ENCODE results near the gene RGS11. TPM values are rescaled to one million over a fixed set of nuclear protein-coding genes. Genes with fewer than 3 reads are reported as not detected.
"Not testable (repeated sequence)": the region's sequence is repeated elsewhere in the genome, so short reads cannot be mapped to it uniquely, and the experiment has no call there.

RGS11 gene
- total RNA-seq, 1 donor from 2014 or later = 0.07 TPM

DNA sequence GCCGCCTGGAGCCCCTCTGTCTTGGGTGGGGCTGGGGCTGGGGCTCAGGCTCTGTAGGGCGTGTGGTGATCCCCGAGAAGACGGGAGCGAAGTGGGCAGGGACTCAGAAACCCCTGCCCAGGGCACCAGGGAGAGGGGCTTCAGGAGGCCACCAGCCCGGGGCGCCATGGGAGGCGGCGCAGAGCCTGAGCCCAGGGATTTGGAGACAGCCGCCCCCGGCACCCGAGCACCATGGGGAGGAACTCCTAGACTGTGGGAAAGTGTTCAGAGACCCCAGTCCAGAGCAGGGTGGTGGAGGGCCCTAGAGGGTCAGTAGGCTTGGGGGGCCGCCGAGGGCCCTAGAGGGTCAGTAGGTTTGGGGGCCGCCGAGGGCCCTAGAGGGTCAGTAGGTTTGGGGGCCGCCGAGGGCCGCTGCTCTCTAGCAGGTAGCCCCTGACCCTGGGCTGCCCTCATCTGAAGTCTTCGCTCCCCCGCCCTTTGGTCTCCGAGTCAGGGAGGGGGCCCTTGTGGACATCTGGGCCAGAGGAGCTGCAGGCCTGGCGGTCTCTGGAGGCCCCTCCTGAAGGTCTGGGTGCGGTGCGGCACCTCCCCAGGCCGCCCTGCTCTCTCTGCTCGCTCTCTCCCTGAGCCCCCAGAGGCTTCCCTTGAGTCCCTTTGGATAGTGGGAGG, 5.4 kb upstream of the RGS11 start:
- intact Hi-C loops (cut with micrococcal nuclease) = no loop called here

DNA sequence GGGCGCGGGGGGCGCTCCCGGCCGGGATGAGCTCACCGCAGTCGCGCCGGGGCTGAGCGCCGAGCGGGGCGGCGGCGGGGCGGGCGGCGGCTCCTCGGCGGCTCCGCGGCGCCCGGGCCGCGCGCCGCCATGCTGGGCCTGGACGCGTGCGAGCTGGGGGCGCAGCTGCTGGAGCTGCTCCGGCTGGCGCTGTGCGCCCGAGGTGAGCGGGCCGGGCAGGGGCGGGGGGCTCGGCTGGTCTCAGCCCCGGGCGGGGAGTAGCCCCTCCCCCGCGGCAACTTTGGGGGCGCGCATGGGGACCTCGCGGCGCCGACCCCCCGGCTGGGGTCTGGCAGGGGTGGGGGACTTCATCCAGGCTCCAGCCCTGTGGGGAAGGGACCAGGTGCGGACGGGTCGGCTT, 4.8 kb upstream of the RGS11 start, which contains the start of gene ARHGDIG:
TSS of gene ARHGDIG (plus strand) at position 40 of the 400 bp plus-strand sequence. CDS start at position 130, 90 bp downstream.
- intact Hi-C loops (cut with micrococcal nuclease) = no loop called here

DNA sequence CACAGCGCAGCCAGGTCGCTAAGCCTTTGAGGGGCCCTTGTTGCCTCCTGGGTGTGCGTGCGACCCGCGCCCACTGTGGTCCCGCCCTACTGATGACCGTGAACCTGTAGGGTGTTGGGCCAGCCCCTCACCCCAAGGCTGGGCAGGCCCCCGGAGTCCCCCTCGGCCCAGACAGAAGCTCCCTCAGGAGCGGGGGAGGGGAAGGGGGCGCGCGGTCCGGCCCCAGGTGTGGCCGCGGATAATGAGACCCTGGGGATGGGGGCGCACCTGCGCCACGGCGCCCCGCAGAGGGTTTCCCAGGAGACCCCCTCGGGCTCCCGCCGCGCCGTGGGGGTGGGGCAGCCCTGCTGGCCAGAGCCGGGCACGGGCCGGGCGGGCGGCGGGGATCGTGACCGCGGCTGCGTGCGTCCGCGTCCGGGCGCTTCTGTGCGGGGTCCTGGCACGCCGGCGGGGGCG, 4.3 kb upstream of the RGS11 start:
- intact Hi-C loops (cut with micrococcal nuclease) = no loop called here

DNA sequence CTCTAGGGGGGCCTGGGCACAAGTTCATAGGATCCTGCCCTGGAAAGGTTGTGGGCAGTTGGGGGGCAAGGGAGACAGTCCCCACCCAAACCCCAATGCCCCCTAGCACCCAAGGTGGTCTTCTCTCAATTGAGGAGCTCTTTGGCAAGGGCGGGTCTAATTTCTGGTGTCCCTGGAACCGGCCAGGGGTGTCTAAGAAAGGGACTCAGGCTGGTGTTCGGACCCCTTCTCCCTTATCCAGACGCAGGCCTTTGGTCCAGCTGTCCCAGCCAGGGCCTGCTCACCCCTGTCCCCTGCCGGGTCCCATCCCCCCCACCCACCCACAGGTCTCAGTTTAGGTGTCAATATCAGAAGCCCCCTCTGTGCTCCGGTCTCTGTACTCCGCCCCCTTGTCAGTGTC, 3.8 kb upstream of the RGS11 start:
- intact Hi-C loops (cut with micrococcal nuclease) = loop anchor here (2.0 kb wide), 2 partner anchors 45 to 73 kb away; partner anchors contain the start of genes AXIN1 and FAM234A

DNA sequence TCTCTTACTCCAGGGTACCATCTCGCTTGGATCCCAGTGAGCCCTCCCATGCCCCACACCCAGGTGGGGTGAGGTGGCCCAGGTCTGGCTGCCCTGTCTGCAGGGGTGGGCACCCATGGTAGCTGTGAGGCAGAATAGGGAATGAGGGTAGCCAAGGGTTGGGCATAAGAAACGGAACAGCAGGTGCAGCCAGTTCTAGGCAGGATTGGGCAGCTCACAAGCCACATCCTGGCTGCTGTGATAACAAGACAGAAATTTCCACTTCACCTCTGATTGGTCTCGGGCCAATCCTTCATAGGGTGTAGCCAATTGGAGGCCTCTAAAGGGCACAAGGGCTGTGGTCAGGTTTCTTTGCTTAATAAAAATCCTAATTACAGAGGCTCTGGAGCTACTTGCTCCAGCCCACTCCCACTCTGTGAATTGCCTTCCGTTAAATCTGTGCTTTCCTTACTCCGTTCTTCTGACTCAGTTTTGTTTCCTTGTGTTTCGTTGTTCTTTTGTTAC, 3.2 kb upstream of the RGS11 start:
- intact Hi-C loops (cut with micrococcal nuclease) = loop anchor here (2.0 kb wide), 2 partner anchors 44 to 74 kb away; partner anchors contain the start of genes AXIN1 and FAM234A

DNA sequence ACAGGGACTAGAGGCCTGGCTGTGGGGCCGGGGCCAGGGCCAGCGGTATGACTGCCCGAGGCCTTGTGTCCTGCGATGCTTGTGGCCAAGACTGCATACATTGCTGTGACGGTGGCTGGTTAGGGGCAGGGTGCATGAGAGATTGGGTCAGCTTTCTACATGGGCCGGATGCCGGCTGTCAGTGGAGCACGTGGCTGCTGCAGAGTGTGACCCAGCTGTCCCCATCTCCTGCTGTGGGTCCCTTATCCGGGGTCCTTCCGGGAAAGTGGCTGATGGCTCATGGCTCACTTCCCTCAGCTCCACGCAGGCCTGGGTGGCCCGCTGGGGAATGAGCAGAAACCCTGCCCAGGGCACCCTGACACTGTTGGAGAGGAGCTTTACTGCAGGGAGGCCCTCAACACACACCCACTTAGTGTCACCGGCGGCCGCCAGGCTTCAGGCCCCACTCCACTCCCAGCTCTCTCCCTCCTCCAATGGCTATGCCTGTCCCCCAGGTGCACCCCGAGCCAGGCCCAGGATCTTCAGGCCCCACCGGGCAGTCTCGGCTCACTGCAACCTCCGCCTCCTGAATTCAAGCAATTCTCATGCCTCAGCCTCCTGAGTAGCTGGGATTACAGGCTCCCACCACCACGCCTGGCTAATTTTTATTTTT, 808 bp upstream of the RGS11 start:
- intact Hi-C loops (cut with micrococcal nuclease) = loop anchor here (1.0 kb wide), 1 partner anchor 10 kb away; no protein-coding TSS in a partner anchor

DNA sequence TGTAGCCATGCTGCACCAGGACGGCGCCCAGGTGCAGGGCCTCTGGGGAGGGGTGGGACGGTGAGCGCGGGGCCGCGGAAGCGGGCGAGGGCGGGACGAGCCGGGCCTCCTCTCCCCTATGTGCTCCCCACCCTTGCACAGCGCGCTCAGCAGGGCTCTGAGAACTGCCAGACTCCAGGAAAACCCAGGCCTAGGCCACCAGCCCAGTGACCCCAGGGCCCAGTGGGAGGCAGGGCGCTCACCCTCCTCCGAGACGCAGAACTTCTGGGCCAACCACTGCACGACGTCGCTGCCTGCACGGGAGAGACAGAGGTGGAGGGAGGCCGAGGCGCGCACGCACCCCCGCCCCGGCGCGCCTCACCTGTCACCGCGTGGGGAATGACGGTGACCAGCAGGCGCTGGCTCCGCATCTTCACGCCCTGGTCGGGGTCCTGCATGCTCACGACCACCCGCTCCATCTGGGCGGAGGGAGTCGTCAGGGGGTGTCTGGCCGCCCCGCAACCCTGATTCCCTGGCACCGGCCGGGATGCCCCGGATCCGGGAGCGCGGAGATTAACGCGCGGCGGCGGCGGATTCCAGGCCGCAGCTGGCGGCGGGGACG, 603 bp downstream of the RGS11 start:
- intact Hi-C loops (cut with micrococcal nuclease) = no loop called here

DNA sequence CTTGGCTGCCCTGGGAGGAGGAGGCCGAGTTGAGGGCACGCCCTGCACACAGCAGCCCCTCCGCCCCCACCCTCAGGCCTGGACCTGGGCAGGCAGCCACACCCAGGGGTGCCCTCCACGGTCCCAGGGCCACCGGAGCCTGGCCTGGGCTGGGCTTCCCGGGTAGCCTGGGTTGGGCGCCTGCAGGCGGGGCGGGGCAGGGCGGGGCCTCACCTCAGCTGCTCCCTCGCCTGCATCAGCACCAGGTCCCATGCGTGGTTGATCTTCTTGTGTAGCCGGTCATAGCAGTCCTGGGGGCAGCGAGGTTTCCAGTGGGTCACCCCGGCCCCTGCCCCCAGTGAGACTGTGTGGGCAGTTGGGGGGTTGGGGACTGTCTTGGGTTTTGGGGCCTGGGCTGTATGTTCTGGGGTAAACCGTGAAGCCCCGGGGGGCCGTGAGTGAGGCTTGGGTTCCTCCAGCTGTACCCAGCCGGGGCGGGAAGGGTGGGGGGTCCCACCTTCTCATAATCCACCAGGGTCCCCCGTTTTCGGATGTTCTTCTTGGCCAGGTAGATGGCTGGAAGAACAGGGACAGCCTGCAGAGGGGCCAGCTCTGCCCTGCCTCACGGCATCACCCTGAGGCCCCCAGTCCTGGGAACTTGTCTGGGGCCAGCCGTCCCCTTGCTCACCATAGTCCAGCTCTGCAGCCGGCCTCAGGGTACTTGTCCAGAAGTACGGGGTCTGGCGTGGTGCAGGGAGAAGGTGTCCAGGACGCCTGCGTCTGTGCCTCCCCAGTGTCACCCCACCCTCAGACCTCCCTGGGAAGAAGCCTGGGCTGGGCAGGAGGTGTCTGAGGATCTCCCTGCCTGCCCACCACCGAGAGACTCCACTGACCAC, 2.0 kb downstream of the RGS11 start:
- intact Hi-C loops (cut with micrococcal nuclease) = no loop called here

DNA sequence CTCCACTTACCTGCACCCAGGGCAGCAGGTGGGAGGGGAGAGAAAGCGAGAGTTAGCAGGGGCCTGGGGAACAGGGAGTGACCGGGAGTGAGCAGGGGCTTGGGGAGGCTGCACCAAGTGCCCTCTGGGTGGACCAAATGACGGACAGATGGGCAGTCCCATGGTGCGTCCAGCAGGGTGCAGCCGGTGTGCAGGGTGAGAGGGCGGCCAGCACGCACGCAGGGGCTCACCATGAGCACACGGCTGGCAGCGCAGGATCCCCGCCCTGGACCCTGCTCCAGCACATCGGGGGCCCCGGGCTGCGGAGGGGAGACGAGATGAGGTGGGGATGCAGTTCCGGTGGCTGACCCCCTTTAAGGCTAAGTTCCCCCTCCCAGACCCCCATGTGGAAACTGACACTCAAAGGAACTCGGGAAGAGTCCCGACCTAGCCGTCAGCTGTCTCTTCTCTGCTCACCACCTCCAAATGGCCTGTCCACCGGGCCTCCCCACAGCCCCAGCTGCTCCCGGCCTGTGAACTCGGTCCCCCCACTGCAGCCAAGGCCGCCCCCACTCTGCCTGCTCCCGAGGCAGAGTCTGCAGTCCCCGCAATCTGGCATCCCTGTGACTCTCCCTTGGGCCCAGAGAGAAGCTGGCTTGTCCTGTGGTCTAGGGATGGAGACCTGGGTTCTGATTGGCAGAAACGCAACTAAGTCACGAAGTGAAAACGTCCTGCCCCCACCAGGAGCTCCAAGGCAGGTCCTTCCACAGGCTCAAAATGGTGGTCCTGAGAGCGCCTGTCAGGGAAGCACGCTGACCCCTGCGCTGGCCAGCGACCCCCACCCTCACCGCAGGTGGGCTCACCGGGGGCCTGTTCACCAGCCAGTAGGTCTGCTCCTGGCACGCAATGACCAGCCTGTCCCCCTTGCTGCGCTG, 2.9 kb downstream of the RGS11 start:
- intact Hi-C loops (cut with micrococcal nuclease) = no loop called here

DNA sequence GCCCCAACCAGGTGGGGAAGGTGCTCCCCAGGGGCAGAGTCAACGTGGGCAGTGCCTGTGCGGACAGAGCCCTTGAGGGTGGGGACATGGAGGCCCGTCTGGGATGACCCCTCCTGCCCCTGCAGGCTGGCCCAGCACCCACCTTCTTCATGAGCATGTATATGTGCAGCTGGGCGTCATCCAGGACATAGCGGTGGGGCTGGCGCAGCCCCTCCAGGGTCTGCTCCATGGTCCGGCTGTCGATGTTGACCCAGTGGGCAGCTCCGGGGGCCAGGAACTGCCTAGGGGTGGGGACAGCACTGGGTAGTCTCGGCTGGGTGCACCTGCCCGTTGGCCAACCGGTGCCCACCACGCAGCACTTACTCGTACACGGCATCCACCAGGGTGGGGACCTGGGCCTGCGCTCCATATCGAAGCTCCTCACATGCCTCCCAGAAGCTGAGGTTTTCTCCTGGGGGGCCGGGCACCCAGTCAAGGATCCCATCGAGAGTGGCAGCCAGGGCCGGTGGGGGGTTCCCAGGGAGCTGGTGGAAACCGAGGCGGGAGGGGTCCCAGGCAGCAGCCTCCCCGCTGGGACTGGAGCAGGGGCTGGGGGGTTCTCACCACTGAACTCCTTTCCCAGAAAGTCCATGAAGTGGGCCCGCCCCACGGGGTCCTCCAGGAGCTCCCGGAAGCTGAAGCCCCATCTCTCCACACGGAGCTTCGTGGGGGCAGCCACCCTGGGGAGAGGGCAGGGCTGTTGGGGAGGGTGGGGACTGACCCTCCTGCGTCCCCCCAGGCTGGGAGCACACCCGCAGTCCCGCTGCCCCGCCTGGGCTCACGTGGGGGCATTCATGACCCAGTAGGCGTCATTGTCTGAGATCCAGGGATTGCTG, 5.1 kb downstream of the RGS11 start:
- intact Hi-C loops (cut with micrococcal nuclease) = no loop called here

DNA sequence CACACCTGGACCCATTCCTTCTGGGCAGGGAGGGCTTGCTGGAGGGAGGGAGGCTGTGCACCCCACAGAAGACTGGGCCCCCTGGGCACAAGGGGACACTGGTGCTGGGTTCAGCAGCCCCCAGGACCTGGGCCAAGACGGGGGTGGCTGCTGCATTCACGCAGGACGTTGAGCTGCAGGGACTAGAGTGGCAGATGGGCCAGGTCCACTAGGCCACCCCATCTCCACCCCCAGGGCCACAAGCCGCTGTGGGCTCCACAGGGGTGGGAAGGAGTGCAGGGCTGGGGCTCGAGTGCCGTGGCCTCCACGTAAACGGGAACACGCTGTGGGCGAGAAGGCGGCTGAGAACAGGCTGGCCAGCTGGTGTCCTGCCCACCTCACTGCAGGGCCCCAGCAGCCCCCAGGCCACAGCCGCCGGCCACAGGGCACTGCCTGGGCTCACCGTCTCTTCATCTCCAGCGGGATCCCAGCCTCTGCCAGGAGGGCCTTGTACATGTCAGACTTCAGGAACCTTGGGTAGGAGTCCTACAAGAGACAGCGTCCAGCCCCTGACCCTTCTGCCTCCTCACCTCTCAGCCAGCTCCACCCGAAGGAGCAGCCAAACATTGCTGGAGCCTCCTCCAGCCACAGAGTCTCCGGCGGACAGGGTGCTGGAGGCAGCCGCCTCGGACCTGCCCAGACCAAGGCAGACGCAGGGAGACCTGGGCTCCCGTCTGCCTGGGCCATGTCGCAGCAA, 6.5 kb downstream of the RGS11 start:
- intact Hi-C loops (cut with micrococcal nuclease) = no loop called here

DNA sequence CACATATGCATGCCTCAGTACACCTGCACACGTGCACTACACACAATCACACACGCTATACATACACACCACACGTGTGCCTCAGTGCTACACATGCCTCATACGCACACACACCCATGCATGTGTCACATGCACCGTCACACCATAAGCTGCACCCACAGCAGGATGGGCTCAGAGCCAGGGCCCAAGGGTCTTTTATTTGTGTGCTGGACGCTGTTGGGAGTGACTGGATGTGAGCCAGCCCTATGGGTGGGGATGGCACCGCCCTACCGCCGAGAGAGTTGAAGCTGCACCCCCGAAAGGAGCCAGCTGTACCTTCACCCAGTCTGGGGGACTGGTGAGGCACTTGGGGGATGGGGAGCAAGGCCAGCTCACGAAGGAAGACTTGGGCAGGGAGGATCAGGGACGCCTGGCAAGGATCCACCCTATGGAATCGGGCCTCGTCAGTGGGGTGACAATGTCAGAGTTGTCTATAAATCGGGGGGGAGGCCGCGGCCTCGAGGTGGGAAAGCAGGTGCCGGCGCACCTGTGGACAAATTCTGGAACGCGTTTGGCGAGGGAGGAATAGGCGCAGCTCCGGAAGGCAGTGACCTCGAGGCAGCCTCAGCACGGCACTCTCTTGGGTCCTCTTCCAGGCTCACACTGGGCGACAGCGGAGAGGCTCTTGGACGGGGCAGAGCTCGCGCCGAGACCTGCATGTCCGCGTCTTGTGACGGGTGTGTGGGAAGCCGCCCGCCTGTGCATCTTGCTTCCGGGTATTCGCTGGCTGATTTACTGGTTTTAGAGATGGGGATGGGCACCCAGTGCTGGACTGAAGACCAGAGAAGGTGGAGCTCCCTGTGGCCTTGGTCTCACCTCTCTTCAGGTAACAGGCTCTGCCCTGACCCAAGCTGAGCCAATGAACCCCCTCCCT, 7.3 kb downstream of the RGS11 start:
- intact Hi-C loops (cut with micrococcal nuclease) = no loop called here

DNA sequence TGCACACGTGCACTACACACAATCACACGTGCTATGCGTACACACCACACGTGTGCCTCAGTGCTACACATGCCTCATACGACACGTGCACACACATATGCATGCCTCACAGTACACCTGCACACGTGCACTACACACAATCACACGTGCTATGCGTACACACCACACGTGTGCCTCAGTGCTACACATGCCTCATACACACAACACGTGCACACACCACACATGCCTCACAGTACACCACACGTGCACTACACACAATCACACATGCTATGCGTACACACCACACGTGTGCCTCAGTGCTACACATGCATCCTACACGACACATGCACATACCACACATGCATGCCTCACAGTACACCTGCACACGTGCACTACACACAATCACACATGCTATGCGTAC, 8.2 kb downstream of the RGS11 start:
- intact Hi-C loops (cut with micrococcal nuclease) = not testable (repeated sequence)

DNA sequence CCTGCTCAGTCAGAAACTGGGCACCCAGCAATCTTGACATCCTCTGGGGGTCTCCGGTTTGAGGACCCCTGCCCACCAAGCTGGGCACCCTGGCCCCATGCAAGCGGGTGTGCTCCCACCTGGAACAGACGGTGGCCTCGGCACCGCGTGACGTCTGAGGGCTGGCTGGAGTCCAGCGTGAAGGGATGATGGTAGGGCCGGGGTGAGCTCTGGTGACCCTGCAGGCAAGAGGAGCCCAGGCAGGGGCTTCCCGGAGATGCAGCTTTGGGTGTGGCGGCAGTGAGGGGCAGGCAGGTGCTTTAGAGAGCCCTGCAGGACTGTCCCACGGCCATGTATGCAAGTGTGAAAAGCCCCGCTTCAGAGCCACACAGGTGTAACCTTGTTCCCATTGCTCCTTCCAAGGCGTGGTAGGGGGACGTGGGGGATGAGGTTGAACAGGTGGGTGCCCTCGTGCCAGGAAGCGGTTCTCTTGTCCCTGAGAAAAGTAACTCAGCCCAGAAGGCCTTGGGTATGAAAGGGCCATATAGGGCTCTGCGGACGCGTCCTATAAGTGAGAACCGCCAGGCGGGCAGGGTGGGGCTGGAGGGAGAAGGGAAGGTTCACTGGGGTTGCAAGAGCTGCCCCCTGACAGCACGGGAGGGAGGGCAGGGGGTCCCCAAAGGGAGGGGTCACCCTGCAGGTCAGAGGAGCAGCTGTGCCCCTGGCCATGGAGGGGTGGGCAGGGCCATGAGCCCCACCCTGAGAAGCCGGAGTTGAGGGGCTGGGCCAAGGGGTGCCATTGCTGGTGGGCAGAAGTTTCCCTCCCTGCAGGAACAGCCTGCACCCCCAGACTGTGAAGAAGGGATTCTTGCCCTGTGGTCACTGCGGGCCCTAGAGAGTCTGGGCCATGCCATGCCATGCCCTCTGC, 9.2 kb downstream of the RGS11 start:
- intact Hi-C loops (cut with micrococcal nuclease) = no loop called here

DNA sequence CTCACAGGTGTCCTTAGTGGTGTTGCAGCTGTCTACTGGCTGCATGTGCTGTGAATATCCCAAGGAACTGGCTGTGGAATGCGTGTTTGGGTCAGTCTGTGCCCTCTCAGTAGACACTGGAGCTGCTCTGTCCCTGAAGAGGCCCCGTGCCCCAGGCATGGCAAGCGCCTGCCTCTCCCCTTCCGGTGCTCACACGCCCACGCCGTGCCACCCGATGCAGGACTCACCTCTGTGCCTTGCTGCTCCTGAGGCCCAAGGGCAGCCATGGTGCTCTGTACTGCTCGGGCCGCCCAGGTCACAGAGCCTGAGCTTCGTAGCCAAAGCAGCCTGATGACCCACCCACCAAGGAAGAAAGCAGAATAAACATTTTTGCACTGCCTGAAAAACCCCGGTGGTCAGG, 10.0 kb downstream of the RGS11 start:
- intact Hi-C loops (cut with micrococcal nuclease) = no loop called here

DNA sequence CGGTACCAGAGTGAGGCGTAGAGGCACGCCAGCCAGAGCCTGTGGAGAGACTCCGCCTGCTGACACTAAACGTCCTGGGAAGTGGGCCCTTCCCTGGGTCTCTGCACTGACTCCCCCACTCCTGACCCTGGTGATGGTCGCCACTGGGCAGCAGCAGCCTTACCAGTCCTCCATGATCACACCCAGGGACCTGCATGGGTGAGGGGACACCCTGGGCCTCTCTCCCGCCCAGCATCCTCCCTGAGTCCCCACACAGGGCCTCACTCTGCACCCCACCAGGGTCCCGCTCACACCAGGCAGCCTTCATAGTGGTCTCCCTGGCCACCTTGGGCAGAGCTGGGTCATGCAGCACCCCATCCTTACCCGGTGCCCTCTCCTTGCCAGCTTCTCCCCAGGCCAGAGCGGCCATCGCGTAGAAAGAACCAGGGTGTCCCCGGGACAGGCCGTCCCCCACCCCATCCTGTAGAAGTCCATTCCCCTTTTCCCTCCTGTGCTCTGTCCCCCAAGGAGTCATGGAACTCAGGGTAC, 10.7 kb downstream of the RGS11 start:
- intact Hi-C loops (cut with micrococcal nuclease) = no loop called here
